NCI-H2196 treated with DMSO at 0.1 percent for 48 hours (cell line): ENCODE data around the gene CSTPP1.

ENCODE experiments used
- DNase-seq: peaks from one replicate; lab custom pipeline; 2025; ENCODE audit not compliant: unreplicated experiment; lab: John Stamatoyannopoulos, UW

Gene CSTPP1

DNA sequence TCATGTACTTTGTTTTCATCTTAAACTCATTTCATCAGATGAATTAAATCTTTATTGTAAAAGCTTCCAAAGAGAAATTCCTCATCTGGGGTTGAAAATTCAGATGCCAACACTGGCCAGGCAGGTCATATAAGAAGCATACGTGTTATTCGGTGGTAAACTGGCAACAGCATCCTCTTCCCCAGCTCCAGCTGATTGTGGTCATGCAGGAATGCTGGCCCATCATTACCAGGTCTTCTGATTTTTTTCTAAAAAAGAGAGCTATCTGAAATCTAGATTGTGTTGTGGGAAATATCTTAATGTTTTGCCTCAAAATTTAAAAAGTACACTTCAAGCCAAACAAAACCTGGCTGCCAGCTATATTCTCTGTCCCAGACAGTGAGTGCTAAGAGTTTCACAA lies 186.5 kb downstream of the CSTPP1 start:
- DNase-seq, result no peak

DNA sequence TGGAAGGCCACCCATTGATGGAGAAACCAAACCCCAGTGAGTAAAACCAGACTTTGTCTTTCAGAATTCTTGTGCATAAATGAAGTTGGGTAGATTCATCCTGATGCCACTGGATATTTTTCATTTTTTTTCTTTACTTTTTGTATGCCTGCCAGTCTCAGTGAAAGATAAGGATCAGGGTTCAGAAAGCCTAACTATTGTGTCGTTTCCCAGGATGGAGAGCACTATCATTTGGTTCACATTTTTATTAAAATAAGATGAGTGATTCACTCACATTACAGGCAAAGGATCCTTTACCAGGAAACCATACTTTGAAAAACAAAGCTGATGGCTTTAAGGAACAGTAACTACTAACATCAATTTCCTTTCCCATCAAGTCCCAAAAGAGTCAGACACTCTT lies 188.1 kb downstream of the CSTPP1 start:
- no peak for DNase-seq

DNA sequence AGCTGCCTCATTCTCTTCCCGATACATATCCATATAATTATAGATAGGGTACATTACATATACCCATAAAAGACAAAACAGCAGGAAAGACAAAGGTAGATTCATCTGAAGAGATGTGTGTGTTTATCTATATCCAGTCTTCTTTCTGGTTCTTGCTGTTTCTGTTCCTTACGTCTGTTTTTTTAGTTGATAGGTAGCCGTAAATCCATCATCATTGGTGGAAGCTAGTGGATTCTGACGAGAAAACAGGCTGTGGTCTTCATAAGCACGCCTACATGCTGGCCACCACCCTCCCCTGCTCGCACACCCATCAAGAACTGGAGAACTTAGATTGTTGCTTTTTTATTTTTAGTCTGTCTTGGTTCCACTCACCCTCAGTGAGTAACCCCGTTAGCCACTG lies 188.5 kb downstream of the CSTPP1 start:
- no peak for DNase-seq

DNA sequence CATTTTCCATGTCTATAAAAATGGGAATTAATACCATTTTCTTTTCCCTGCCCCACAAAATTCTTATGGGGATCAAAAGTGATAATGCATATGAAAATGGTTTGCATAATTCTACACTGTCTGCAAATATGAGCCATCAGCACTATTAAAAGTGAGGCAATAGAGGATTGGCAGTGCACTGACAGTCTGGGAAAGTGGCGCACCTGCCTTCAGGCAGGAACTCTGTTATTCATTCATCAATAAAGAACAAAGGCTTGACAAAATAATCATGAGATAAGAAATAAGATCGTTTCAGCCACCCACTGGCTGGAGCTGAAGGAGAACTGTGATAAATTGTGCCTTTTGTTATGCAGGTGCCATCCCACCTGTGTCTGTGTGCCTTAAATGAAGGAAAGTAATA lies 190.7 kb downstream of the CSTPP1 start:
- no peak for DNase-seq

DNA sequence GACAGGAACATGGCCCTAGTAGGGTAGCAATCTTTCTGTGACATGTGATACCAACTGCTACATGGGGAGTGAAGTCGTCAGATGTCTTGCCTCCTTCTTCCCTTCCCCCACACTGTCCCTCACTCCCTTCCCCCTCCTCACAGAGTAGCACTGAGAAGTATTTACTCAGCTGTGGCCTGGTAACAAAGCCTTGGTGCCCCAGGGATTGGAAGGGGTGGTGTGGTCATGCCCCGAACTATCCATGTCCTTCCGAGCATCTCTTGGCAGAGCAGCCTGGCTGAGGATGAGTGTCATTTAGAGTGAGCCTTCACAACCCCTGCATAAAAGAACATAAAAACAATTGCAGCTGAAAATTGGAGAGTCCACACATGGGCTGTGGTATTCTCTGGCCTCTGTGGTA lies 194.0 kb downstream of the CSTPP1 start:
- peak; percentile 96 for DNase-seq

DNA sequence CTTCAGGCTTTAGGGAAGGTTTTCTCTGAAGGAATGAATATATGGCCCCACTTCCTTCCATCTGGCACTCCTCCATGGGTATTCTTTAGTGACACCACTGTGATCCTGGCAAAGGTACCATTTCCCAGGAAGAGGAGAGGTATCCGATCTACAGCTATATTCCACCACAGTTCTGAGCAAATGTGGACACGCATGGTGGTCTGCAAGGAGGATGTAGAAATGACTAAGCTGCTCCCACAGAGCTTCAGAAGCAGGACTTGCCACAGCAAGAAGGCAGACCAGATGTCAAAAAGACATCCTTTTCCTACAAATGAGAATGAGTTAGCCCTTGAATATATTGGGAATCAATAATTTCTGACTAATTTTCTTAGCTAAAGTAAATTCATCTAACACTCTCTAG lies 194.6 kb downstream of the CSTPP1 start:
- DNase-seq, result no peak

DNA sequence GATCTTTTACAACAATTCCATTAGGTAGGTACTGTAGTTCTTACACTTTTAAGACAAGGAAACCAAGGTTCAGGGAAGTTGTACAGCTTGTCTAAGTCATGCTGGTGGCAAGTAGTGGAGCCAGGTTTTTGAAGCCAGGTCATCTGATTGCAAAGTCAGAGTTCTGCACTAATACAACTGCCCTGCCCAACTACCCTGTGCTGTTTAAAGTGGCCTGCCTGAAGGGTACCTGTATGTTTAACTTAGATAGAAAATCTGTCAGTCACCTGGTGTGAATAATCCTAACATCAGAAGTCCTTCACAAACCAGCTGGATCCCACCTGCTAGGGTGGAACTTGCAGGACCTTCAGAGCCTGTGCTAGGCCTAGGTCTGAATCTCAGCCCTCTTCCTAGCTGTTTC lies 195.9 kb downstream of the CSTPP1 start:
- no peak for DNase-seq

DNA sequence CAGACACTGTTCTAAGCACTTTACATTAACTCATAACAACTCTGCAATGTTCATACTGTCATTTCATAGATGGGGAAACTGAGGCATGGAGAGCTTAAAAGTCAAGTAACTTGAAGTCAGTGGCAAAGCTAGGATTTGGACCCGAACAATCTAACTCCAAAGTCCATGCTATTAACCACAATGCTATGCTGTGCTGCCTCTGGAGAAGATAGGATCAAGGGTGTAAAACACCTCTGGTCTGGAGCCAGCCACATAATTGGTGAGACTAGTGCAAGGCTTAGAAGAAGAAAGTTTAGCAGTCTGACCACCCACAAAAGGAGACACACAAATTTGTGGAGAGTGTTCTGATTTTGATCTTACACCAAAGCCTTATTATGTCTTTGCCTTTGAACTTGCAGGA lies 196.4 kb downstream of the CSTPP1 start:
- no peak for DNase-seq

DNA sequence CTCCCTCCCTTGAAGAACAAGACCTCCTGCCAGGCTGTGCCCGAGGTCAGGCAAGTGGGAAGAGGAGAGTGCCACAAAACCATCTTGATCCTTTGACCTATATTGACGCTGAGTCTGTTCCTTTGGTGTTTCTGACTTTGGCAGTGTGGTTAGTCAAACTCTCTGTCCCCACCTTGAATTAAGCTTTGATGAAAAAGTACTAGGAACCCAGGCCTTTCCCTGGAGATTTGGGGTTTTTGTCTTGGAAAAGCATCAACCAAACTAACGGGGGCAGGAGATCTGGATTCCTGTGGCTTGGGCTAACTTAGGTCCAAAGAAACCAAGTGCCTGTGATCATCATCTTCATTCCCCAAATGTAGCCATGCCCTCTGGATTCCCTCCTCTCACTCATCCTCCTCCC lies 199.8 kb downstream of the CSTPP1 start:
- no peak for DNase-seq

DNA sequence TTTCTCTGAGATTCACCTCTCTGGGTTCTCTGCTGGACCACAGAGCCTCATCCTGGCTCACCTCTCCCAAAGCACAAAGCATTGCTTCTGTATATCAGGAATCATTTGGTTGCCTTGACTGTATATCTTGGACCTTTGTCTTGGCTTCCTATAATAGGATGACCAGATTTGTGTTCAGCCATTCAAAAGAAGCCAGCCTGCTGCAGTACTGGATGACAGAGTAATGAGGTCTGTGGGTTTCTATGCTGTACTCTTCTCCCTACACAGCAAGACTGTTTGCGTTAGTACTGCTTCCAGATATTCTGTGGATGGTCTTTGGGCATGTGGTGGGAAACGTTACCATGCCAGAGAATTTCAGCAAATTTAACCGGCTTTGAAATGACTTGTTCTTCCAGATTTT lies 200.4 kb downstream of the CSTPP1 start:
- no peak for DNase-seq

DNA sequence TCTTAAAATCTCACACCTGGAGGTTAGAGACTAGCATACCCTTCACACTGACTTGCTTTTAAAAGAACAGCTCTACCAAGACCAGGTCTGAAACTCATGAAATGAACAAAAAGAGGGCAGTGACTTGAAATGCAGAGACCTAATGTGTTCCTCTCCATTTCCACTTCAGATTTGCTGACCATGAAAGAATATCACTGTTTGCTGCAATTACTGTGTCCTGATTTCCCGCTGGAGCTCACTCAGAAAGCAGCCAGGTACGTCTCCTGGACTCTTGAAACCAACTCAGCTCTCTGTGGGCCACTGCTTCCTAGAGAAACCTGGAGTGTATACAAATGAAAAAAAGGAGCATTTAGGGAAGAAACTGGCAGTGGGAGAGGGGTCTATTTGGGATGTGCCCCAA lies 200.9 kb downstream of the CSTPP1 start:
- DNase-seq, result no peak

DNA sequence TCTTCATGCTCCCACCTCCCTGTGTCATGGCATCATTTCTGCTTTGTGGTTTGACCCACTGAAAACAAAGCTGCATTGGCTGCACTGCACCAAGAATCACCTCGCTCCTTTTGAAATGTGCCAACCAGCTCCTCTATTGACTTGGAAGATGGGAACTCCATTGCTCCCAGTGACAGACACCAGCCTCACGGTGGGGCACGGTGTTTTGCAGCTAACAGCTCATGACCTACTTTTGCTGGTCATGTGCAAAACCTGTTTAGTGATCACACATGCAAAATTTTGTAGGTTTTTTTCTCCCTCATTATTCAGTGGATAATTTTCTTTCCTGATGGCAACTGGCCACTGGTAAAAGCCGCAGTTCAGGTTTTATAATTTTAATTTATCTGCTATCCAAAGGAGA lies 203.3 kb downstream of the CSTPP1 start:
- DNase-seq, result no peak

DNA sequence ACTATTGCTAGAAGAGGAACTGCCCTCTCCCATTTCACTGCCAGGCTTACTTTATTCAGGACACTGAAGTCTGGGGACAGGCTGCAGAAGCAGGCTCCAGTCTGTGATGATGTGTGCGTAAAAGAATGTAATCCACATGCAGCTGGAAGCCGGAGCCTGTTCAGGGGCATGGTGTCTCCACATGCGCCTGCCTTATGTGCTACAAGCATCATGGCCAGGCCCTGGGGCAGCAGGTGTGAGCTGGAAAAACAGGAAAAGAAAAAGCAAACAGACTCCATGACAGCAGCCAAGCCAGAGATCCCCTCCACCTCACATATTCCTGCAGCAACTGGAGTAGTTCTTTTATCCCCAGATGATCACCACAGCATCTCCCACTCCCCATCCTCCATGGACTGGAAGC lies 206.8 kb downstream of the CSTPP1 start:
- peak; percentile 40 for DNase-seq

DNA sequence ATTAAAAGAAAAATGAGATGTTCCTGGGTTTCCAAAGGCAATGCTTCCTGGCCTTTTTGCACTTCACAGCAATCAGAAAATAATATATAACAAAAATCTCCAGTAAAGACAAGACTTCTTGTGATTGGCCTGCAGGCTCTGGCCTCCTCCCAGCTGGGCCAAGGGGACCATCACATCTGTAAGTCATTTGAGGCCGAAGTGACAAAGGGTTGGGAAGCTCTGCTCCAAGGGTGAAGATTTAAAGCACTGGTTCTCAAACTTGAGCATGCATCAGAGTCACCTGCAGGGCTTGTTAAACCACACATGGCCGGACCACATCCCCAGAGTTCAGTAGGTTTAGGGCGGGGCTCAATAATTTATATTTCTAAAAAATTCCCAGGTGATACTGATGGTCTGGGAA lies 208.0 kb downstream of the CSTPP1 start:
- no peak for DNase-seq

DNA sequence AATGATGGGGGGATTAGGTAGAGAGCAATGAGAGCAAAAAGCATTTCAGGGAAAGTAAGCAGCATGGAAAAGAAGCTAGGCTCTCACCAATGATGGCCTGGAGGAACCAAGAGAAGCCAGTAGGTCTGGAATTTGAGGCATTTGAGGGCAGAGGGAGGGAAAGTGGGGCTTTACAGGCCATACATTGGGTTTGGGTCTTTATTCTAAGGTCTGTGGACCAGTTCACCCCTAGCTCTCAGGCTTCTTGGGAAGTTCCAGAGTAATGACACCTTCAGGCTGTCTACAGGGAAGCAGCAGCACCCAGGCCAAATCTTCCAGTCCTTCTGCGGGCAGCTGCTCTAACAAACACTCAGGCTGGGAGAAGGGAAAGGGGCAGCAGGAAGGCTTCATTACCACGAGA lies 210.7 kb downstream of the CSTPP1 start:
- no peak for DNase-seq

DNA sequence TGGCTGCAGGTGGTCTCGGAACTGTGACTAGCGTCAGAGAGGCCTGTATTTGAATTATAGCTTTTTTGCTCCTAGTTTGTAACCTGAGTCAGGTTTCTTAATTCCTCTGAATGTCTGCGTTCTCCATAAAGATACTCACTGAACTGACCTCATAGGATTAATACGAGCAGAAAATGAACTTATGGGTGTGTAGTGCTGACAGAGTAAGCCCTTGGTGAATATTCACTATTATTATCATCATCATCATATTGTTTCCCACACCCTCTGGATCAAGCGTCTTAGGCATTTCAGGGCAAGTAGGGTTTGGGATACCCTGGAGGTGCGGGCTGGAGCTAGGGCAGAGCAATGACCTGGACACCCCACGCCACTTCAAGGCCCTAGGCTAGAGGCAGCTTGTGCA lies 211.1 kb downstream of the CSTPP1 start:
- DNase-seq, result no peak

DNA sequence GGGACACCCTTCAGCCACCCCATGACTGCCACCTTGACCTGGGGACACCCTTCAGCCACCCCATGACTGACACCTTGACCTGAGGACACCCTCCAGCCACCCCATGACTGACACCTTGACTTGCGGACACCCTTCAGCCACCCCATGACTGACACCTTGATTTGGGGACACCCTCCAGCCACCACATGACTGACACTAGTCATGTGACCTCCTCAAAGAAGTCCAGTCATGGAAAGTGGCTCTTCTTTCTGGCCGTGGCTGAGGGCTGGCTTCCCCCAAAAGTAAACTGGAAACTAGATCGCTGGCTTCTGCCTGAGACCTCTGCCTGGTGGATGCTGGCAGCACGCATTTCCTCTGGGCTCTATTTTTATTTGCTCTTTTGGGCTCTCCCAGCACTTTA lies 211.7 kb downstream of the CSTPP1 start:
- peak; percentile 53 for DNase-seq

DNA sequence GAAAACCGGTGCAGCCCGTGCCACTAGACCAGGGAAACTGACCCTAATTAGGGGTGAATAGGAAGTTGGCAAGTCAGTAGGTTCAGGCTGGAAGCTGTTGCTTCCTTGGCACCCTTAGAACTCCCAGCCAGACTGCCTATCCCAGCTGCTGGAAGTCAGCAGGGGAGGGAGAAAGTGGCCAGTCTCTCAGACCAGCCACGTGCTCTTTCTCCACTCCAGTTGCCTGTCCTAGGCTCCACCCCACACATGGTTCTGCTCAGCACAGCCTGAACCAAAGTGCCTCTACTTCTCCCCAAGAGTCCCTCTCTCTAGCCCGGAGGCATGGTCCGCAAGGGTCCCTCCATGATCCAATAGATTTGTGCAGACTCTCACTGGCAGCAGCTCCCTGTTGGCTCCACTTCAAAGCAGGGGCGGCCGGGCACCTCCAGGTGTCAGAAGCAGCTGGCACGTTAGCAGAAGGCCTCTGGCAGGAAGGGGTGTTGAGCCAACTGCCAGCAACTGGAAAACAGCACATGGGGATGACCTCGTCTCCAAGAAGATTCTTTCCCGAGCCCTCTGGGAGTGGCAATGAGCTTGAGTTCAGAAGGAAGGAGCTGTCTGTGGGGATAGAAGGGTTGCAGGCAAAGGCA lies 212.5 kb downstream of the CSTPP1 start:
- peak; percentile 97 for DNase-seq

DNA sequence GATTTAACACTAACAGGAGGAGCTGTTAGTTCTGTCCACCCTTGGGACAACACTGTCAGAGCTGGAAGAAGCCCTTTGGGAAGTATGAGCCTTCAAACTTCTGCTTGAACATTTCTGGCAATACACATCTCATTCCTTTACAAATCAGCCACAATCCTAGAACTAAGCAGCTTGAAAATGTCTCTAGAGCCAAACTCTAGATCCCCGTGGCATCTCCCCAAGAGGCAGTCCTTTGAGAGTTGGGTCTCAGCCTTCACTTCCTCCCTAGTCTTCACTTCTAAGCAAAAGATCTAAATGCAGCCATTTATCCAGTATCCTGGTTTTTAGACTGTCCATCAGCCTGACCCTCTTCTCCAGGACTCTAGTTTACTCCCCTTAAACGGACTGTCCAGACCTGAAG lies 213.2 kb downstream of the CSTPP1 start:
- no peak for DNase-seq

DNA sequence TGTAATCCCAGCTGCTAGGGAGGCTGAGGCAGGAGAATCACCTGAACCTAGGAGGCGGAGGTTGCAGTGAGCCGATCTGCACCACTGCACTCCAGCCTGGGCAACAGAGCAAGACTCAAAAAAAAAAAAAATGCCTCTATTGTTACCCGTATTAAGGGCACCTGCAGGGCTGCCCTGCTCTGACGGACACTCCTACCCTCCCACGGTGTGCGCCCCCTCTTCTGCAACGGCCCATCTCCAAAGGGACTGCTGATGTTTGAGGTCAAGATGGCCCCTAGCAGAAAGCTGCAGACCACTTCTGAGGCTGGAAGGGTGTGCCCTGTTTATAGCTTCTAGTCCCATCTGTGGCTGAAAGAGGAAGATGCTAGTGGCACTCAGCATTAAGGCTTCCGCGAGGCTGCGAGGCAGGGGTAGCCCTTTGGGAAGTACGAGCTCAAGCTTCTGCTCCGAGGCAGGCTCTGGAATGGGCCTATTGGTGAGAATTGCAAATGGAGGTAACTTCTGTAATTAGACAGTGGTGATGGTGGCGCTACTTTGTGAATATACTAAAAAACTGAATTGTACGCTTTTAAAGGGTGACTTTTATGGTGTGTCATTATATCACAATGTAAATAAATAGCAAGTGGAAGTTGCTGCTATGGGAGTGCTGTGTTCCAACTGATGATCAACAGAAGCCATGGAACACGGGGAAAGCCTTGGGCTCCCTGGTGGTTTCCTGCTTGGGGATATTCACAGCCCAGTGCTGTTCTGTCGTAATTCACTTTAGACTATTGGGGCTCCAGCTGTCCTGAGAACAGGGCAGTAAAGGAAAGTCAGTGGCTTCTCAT lies 215.8 kb downstream of the CSTPP1 start:
- no peak for DNase-seq

DNA sequence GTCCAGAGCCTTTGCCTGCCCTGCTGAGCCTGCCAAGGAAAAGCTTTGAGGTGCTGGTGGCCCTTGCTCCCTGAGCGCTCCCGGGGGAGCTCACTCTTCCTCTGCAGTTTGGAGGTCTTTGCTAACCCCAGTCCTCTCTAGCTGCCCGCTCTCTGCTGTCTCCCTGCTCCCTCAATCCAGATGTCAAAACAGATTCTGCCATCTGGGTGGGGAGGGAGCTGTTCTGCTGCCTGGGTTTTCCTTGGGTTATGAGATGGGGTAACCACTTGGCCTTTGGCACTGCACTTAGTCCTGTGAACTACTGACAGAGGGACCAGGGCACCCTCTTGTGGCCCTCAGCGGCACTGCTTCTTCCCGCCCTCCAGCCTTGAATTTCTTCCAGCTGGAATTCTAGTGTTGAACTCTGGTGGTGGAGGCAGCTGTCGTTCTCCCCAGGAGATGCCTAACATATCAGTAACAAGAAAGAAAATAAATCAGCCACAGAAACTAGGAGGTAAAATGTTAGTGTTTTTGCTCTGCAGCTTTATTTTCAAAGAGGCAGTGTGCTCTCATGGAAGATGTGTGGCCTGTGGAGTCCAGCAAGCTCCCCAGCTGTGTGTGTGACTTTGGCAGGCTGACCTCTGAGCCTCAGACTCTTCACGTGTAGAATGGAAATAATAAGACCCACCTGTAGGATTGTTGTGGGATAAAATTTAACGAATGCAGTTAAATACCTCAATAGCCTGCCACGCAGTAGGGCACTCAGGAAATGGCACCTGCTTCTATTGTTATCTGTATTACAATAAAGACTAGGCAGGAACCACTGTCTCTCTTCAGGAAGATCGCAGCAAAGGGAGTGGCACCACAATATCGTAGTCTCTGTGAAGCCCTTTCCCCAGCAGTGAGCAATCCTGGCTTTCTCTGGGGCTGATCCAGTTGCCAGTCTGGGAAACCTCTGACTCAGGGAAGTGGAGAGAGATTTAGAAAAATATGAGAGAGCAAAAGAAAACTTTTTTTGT lies 216.7 kb downstream of the CSTPP1 start:
- peak; percentile 87 for DNase-seq
